Epithelial cell of proximal tubule (primary cell): ENCODE results near the gene UPK1A. TPM values are rescaled to one million over a fixed set of nuclear protein-coding genes. Genes with fewer than 3 reads are reported as not detected.
A peak's percentile ranks its signal among the peaks of the same experiment; 100 is the strongest.

Source experiments
- DNase-seq: peaks from one replicate; pipeline ENCODE4 v3.0.0-alpha.2; 2011; ENCODE audit warnings: low read depth
- H3K4me3 ChIP-seq: 2 replicates; pipeline ENCODE4 v1.5.1; 2011; ENCODE audit warnings: low read depth, mild to moderate bottlenecking, low read length
- total RNA-seq: library from RNA; depleted of rRNA; stranded (reverse); fragments of >200 nt; gene quantifications from 2 replicates; pipeline ENCODE4 v1.2.3, GENCODE V29; 2015
- TF ChIP-seq, protein P1 (sequence below): conservative IDR thresholded peaks from 2 replicates; pipeline ENCODE4 v1.5.1; 2012; ENCODE audit warnings: low read depth, mild to moderate bottlenecking, low read length

The UPK1A gene
- total RNA-seq, 1 donor from 2014 or later, result not detected

DNA sequence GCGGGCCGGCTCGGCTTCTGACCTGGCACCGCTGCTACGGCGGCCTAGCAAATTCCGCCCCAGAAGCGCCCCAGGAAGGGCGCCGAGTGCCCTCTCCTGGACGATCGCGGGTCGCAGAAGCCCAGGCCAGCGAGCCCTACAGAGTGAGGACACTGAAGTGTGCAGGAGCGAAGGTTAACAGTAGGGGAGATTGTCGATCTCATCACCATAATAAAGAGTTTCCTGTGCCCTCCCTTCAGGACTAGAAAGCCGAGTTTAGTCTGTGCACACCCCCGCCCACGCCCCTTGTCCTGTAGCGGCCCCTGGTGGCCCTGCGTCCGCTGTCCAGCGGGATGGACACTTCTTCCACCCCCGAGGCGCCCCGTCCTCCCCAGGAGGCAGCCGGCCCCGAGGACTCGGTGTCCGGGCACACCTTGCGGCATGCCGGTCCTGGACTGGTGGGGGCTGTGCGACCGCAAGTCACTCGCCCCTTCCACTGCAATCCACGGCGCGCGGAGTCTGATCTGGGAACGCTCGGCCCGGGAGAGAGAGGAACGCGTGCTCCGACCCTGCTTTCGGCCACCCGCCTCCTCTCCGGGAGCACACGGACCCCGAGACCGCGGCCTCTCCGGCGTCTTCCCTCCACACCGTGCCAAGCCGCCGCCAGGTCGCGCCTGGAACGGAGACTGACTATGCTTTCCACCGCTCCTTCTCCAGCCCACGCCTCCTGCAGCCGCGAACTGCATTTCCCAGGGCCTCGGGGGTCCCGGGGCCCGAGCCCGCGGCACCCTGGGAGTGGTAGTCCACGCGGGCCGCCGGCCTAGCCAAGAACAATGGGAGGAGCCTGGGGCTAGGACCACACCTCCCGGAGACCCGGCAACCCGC, 50.7 kb downstream of the UPK1A start:
- TF ChIP-seq, protein P1, sequence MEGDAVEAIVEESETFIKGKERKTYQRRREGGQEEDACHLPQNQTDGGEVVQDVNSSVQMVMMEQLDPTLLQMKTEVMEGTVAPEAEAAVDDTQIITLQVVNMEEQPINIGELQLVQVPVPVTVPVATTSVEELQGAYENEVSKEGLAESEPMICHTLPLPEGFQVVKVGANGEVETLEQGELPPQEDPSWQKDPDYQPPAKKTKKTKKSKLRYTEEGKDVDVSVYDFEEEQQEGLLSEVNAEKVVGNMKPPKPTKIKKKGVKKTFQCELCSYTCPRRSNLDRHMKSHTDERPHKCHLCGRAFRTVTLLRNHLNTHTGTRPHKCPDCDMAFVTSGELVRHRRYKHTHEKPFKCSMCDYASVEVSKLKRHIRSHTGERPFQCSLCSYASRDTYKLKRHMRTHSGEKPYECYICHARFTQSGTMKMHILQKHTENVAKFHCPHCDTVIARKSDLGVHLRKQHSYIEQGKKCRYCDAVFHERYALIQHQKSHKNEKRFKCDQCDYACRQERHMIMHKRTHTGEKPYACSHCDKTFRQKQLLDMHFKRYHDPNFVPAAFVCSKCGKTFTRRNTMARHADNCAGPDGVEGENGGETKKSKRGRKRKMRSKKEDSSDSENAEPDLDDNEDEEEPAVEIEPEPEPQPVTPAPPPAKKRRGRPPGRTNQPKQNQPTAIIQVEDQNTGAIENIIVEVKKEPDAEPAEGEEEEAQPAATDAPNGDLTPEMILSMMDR, result peak; percentile 87
- peak overlapping the region; percentile 78 for H3K4me3 ChIP-seq
- DNase-seq, result peak; percentile 47

DNA sequence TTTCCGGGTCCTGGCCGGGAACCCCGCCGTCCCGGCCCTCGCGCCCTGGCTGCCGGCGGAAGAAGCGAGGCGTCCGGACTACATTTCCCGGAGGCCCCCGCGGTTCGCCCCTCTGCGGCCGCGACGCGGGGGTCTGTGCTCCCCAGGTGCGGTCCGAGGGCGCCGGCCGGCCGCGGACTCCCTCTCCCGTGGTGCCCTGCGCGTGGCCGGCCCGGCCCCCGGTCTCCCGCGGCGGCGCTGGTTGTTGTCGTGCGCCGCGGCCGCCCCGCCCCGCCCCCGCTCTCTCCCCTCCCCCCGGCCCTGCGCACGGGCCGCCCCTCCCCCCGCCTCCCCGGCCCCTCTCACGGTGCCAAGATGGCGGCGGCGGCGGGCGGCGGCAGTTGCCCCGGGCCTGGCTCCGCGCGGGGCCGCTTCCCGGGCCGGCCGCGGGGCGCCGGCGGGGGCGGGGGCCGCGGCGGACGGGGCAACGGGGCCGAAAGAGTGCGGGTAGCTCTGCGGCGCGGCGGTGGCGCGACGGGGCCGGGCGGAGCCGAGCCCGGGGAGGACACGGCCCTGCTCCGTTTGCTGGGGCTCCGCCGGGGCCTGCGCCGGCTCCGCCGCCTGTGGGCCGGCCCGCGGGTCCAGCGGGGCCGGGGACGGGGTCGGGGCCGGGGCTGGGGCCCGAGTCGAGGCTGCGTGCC, 51.5 kb downstream of the UPK1A start, which contains the start of gene KMT2B:
Gene KMT2B (plus strand): TSS at position 339 of the 680 bp plus-strand sequence. CDS start 16 bp downstream, at position 355.
- no peak for DNase-seq
- peak within 1 kb of the TSS; percentile 82 for H3K4me3 ChIP-seq
- TF ChIP-seq, protein P1, result no peak

DNA sequence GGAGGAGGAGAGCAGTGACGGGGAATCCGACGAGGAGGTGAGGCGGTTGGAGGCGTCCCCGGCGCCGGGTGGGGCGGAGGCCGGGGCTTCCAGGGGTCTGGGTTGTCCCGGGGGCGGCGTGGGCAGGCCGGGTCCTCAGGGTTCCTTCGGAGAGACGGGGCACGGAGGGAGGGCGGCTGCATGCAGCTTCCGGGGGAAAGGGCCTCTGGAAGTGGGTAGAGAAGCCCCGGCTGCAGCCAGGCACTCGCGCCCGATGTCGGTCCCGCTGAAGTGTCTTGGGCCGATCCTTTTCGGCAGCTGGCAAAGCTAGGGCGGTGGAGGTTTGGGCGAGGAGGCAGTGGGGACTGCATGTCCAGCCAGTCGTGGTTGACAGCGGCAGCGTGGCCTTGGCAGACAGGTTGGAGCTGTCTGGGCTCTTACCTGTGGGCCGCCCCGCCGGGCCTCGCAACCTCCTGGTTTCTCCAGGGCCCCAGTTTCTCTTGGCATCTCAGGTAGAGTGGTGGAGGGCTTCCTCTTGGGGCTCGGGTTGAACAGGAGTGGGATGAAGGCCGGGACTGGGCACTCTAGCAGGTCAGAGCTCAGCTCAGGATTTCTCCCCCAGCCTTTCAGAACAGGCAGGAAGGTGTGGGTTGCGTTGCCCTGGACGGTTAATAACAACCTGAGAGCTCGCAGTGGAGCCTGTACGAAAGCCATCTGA, 52.2 kb downstream of the UPK1A start:
- TF ChIP-seq, protein P1, result no peak
- H3K4me3 ChIP-seq, result peak overlapping the region; percentile 82
- DNase-seq, result no peak

DNA sequence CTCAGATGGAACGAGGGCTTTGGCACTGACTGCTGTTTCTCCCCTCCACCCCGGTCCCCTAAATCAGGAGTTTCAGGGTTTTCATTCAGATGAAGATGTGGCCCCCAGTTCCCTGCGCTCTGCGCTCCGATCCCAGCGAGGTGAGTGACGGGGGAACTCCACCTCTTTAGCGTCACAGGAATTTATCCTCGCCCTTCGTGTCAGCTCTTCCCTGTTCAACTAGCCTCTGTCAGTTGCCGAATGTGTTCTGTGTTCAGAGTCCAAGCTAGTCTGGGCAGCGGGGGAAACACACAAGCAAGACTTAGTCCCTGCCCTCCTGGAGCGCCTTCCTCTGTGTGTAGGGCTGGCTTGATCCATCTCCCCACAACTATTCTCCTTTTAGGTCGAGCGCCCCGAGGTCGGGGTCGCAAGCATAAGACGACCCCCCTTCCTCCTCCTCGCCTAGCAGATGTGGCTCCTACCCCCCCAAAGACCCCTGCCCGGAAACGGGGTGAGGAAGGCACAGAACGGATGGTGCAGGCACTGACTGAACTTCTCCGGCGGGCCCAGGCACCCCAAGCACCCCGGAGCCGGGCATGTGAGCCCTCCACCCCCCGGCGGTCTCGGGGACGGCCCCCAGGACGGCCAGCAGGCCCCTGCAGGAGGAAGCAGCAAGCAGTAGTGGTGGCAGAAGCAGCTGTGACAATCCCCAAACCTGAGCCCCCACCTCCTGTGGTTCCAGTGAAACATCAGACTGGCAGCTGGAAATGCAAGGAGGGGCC, 53.3 kb downstream of the UPK1A start:
- peak overlapping the region; percentile 82 for H3K4me3 ChIP-seq
- TF ChIP-seq, protein P1, result no peak
- no peak for DNase-seq

DNA sequence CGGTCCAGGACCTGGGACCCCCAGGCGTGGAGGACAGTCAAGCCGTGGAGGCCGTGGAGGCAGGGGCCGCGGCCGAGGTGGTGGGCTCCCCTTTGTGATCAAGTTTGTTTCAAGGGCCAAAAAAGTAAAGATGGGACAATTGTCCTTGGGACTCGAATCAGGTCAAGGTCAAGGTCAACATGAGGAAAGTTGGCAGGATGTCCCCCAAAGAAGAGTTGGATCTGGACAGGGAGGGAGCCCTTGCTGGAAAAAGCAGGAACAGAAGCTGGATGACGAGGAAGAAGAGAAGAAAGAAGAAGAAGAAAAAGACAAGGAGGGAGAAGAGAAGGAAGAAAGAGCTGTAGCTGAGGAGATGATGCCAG, 53.8 kb downstream of the UPK1A start:
- no peak overlapping the region for H3K4me3 ChIP-seq

DNA sequence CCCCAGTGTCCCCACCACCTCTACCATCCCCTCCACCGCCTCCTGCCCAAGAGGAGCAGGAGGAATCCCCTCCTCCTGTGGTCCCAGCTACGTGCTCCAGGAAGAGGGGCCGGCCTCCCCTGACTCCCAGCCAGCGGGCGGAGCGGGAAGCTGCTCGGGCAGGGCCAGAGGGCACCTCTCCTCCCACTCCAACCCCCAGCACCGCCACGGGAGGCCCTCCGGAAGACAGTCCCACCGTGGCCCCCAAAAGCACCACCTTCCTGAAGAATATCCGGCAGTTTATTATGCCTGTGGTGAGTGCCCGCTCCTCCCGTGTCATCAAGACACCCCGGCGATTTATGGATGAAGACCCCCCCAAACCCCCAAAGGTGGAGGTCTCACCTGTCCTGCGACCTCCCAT, 54.3 kb downstream of the UPK1A start:
- TF ChIP-seq, protein P1, result no peak
- no peak overlapping the region for H3K4me3 ChIP-seq
- DNase-seq, result no peak

More for the DNA sequence above, 53.8 kb downstream of the UPK1A start:
- TF ChIP-seq, protein P1, result no peak
- no peak for DNase-seq
